Breast epithelium (tissue), 4 donors: ENCODE data around the gene RTP3. TPM values are rescaled to one million over a fixed set of nuclear protein-coding genes. Genes with fewer than 3 reads are reported as not detected.

Experiments
- DNase-seq, 2 donors: peaks; one replicate each; pipeline ENCODE4 v3.0.0-alpha.2; 2019; ENCODE audit warnings: low spot score in 2 of 2
- H3K27ac ChIP-seq, 2 donors: fragments of 200-600 bp; sonication (generic) in 1 of 2; one replicate each; pipeline ENCODE4 v1.5.1; 2016 to 2019; ENCODE audit warnings: mild to moderate bottlenecking in 1 of 2
- H3K27me3 ChIP-seq, 2 donors: fragments of 200-600 bp; sonication (generic) in 1 of 2; one replicate each; pipeline versions ENCODE4 v1.5.1 to v1.6.0; 2017 to 2019; ENCODE audit warnings: control low read depth in 1 of 2, mild to moderate bottlenecking in 1 of 2
- H3K36me3 ChIP-seq: fragments of 200-600 bp; one replicate; pipeline ENCODE4 v1.5.1; 2019
- H3K4me1 ChIP-seq, 2 donors: fragments of 200-600 bp; sonication (generic); one replicate each; pipeline ENCODE4 v1.5.1; 2016 to 2019; ENCODE audit warnings: control low read depth in 1 of 2
- H3K4me3 ChIP-seq, 3 donors: fragments of 200-600 bp; sonication (generic); 1 replicate in 2 of 3; 2 replicates in 1 of 3; pipeline ENCODE4 v1.5.1; 2016 to 2019; ENCODE audit warnings: mild to moderate bottlenecking in 3 of 3, moderate library complexity in 2 of 3
- H3K9me3 ChIP-seq, 2 donors: fragments of 200-600 bp; sonication (generic) in 1 of 2; one replicate each; pipeline ENCODE4 v1.5.1; 2016 to 2019; ENCODE audit warnings: control low read depth in 1 of 2
- CTCF ChIP-seq, 3 donors: fragments of 450-650 bp; IDR thresholded peaks; one replicate each; pipeline ENCODE4 v1.5.1; 2016 to 2017; ENCODE audit warnings: antibody characterized with exemption in 3 of 3, mild to moderate bottlenecking in 3 of 3, moderate library complexity in 3 of 3
- POLR2A ChIP-seq: fragments of 450-650 bp; IDR thresholded peaks from one replicate; pipeline ENCODE4 v1.6.1; 2016; ENCODE audit warnings: antibody characterized with exemption, mild to moderate bottlenecking, moderate library complexity
- POLR2AphosphoS5 ChIP-seq, 3 donors: sonication (generic); formaldehyde crosslinking; IDR thresholded peaks; one replicate each; pipeline ENCODE4 v1.6.1; 2017; ENCODE audit warnings: antibody characterized with exemption in 3 of 3
- intact Hi-C: fragments of 100-400 bp; cut with DNase I; formaldehyde crosslinking; loops from one replicate; pipeline ENCODE4 v1.15.1; 2023; ENCODE audit warnings: low total_unique reads
- total RNA-seq, 3 donors: library from RNA; depleted of rRNA; stranded (reverse); fragments of >200 nt; gene quantifications; one replicate each; pipeline ENCODE4 v1.1.0, GENCODE V29; 2016

The RTP3 gene
- total RNA-seq, 3 donors from 2014 or later: not detected

GRCh38 chr3:46512191-46512749 lies 14.5 kb downstream of the RTP3 start:
- H3K36me3 ChIP-seq: no peaks in the 10 kb centered on the region
- intact Hi-C loops: no loop called here
- TF ChIP-seq CTCF (IDR thresholded peaks at IDR 0.05) (no peak), POLR2A (no peak), POLR2AphosphoS5 (IDR thresholded peaks at IDR 0.05) (no peak)

DNA sequence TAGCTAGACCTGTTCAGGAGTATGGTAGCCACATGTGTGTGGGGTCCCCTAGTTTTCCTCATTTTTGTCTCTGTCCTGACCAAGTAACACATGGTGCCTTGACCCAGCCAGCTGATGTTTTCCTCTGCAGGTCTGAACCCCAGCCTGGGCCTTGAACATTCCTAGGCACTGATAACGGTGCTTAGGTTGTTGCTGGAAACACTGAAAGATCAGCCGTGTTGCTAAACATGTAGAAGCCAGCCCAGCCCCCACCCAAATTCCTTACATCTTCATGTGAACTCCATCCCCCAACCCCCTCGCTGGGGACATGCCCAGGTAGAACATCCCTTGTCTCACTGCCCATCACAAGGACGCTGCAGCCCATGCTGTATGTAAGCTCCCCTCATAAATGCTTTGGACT lies 18.7 kb downstream of the RTP3 start:
- DNase-seq: no peak
- no peaks in the 10 kb centered on the region for H3K4me1 ChIP-seq
- no peaks in the 10 kb centered on the region for H3K27me3 ChIP-seq
- TF ChIP-seq CTCF (IDR thresholded peaks at IDR 0.05): no peak
- no peak for TF ChIP-seq POLR2A
- intact Hi-C loops: no loop called here
- no peaks in the 10 kb centered on the region for H3K9me3 ChIP-seq
- no peaks in the 10 kb centered on the region for H3K36me3 ChIP-seq
- no peak overlapping the region for H3K27ac ChIP-seq
- no peak overlapping the region for H3K4me3 ChIP-seq

More at GRCh38 chr3:46512191-46512749, 14.5 kb downstream of the RTP3 start:
- Histone ChIP-seq H3K4me1 (no peaks in the 10 kb centered on the region), H3K27me3 (no peaks in the 10 kb centered on the region), H3K4me3 (no peak overlapping the region), H3K27ac (no peak overlapping the region), H3K9me3 (no peaks in the 10 kb centered on the region)
- DNase-seq: no peak

- Histone ChIP-seq H3K36me3 (no peaks in the 10 kb centered on the region), H3K9me3 (no peaks in the 10 kb centered on the region), H3K27me3 (no peaks in the 10 kb centered on the region), H3K4me3 (no peak overlapping the region), H3K27ac (no peak overlapping the region), H3K4me1 (no peaks in the 10 kb centered on the region)
- no peak for DNase-seq
- TF ChIP-seq POLR2A (no peak), POLR2AphosphoS5 (IDR thresholded peaks at IDR 0.05) (no peak), CTCF (IDR thresholded peaks at IDR 0.05) (no peak)
- intact Hi-C loops: no loop called here
Observed at GRCh38 chr3:46517016-46517783, 19.4 kb downstream of the RTP3 start.

- Histone ChIP-seq H3K36me3 (no peaks in the 10 kb centered on the region), H3K9me3 (no peaks in the 10 kb centered on the region), H3K27me3 (no peaks in the 10 kb centered on the region), H3K4me3 (no peak overlapping the region), H3K4me1 (no peaks in the 10 kb centered on the region), H3K27ac (no peak overlapping the region)
- no peak for DNase-seq
- TF ChIP-seq CTCF (IDR thresholded peaks at IDR 0.05) (no peak), POLR2AphosphoS5 (IDR thresholded peaks at IDR 0.05) (no peak), POLR2A (no peak)
- intact Hi-C loops: no loop called here
Observed at GRCh38 chr3:46517784-46518181, 20.0 kb downstream of the RTP3 start.

DNA sequence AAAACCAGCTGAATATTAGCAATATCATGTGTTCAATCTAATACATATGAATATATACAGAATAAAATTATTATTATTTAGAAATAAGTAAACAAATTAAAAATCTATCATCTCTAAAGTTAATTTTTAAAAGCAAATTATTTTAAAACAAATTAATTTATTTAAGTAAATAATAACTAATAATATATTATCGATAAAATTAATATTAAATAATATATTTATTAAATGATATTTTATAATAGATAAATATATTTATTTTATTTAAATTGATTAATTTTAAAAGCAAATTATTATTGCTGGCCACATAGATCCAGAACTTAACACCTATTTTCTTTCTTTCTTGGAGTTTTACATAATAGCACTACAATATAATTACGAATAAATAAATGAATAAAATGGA lies 22.2 kb downstream of the RTP3 start:
- TF ChIP-seq POLR2AphosphoS5 (IDR thresholded peaks at IDR 0.05) (no peak), POLR2A (no peak), CTCF (IDR thresholded peaks at IDR 0.05) (no peak)
- Histone ChIP-seq H3K4me3 (no peak overlapping the region), H3K27me3 (no peaks in the 10 kb centered on the region), H3K36me3 (no peaks in the 10 kb centered on the region), H3K4me1 (no peaks in the 10 kb centered on the region), H3K27ac (no peak overlapping the region), H3K9me3 (no peaks in the 10 kb centered on the region)
- intact Hi-C loops: no loop called here
- no peak for DNase-seq
